Neural cell (in vitro differentiated cells): ENCODE data around the gene OAT. TPM values are rescaled to one million over a fixed set of nuclear protein-coding genes. Genes with fewer than 3 reads are reported as not detected.

Experiments used
- H2AFZ ChIP-seq: fragments of 200-600, 300-800 bp; sonication (generic), shearing (Covaris generic); 2 replicates; pipeline ENCODE4 v1.6.0; 2014; ENCODE audit warnings: low read depth, mild to moderate bottlenecking, antibody characterized with exemption, low read length, moderate library complexity
- H3F3A ChIP-seq: fragments of 200-600 bp; shearing (Covaris generic); 2 replicates; pipeline ENCODE4 v1.6.1; 2016; ENCODE audit warnings: mild to moderate bottlenecking, moderate library complexity, mixed read lengths, antibody characterized with exemption, low read length; ENCODE audit not compliant: insufficient read depth, poor library complexity, severe bottlenecking
- H3K27ac ChIP-seq: fragments of 200-600, 300-800 bp; sonication (generic), shearing (Covaris generic); 2 replicates; pipeline ENCODE4 v1.5.1; 2014; ENCODE audit warnings: mild to moderate bottlenecking, low read length, moderate library complexity
- H3K27me3 ChIP-seq: fragments of 300-800, 200-600 bp; sonication (generic), shearing (Covaris generic); 2 replicates; pipeline ENCODE4 v1.6.0; 2014; ENCODE audit warnings: mild to moderate bottlenecking, low read depth, low read length, moderate library complexity; ENCODE audit not compliant: insufficient read depth
- H3K36me3 ChIP-seq: fragments of 300-800, 200-600 bp; sonication (generic), shearing (Covaris generic); 2 replicates; pipeline ENCODE4 v1.5.1; 2014; ENCODE audit warnings: mild to moderate bottlenecking, antibody characterized with exemption, low read length, moderate library complexity; ENCODE audit not compliant: insufficient read depth
- H3K4me2 ChIP-seq: fragments of 300-800, 200-600 bp; sonication (generic), shearing (Covaris generic); 2 replicates; pipeline ENCODE4 v1.6.0; 2014; ENCODE audit warnings: mild to moderate bottlenecking, low read length
- H3K4me3 ChIP-seq: fragments of 300-800, 200-600 bp; sonication (generic), shearing (Covaris generic); 2 replicates; pipeline ENCODE4 v1.5.1; 2014; ENCODE audit warnings: mild to moderate bottlenecking, low read length, moderate library complexity
- H3K79me2 ChIP-seq: fragments of 200-600 bp; shearing (Covaris generic); replicated peaks from 2 replicates; pipeline ENCODE4 v1.6.0; 2014; ENCODE audit warnings: mild to moderate bottlenecking, low read length, moderate library complexity; ENCODE audit not compliant: insufficient read depth
- H3K9ac ChIP-seq: fragments of 300-800, 200-600 bp; sonication (generic), shearing (Covaris generic); 2 replicates; pipeline ENCODE4 v1.6.1; 2016; ENCODE audit warnings: mild to moderate bottlenecking, low read length, mixed read lengths
- H3K9me2 ChIP-seq: fragments of 200-600 bp; shearing (Covaris generic); 2 replicates; pipeline ENCODE4 v1.6.1; 2016; ENCODE audit warnings: mild to moderate bottlenecking, low read length, mixed read lengths; ENCODE audit not compliant: insufficient read depth
- H3K9me3 ChIP-seq: fragments of 200-600, 300-800 bp; sonication (generic), shearing (Covaris generic); 2 replicates; pipeline ENCODE4 v1.6.1; 2016; ENCODE audit warnings: mild to moderate bottlenecking, mixed run types, low read length, moderate library complexity, mixed read lengths
- H4K20me1 ChIP-seq: fragments of 200-600 bp; shearing (Covaris generic); 2 replicates; pipeline ENCODE4 v1.6.1; 2016; ENCODE audit warnings: mild to moderate bottlenecking, mixed run types; ENCODE audit not compliant: insufficient read depth
- EP300 ChIP-seq: fragments of 450-650 bp; conservative IDR thresholded peaks from 2 replicates; pipeline ENCODE4 v1.6.1; 2014; ENCODE audit warnings: antibody characterized with exemption, mild to moderate bottlenecking, moderate library complexity; ENCODE audit not compliant: poor library complexity, severe bottlenecking
- EZH2 ChIP-seq: fragments of 200-600, 300-800 bp; shearing (Covaris generic), sonication (generic); IDR thresholded peaks from 2 replicates; pipeline ENCODE4 v1.6.1; 2014; ENCODE audit warnings: antibody characterized with exemption, low read length, borderline replicate concordance, mild to moderate bottlenecking; ENCODE audit not compliant: insufficient read depth, poor library complexity, severe bottlenecking
- MXI1 ChIP-seq: fragments of 450-650 bp; conservative IDR thresholded peaks from 2 replicates; pipeline ENCODE4 v1.6.1; 2014; ENCODE audit warnings: antibody characterized with exemption, mild to moderate bottlenecking; ENCODE audit not compliant: poor library complexity, severe bottlenecking
- POLR2AphosphoS5 ChIP-seq: IDR thresholded peaks from 2 replicates; pipeline ENCODE4 v1.6.1; 2012
- RAD21 ChIP-seq: fragments of 450-650 bp; conservative IDR thresholded peaks from 2 replicates; pipeline ENCODE4 v1.6.1; 2014; ENCODE audit warnings: antibody characterized with exemption, mild to moderate bottlenecking, moderate library complexity
- SMC3 ChIP-seq: fragments of 450-650 bp; conservative IDR thresholded peaks from 2 replicates; pipeline ENCODE4 v1.6.1; 2014; ENCODE audit warnings: antibody characterized with exemption, mild to moderate bottlenecking, moderate library complexity; ENCODE audit not compliant: poor library complexity
- TAF1 ChIP-seq: IDR thresholded peaks from 2 replicates; pipeline ENCODE4 v1.6.1; 2012; ENCODE audit warnings: low read depth
- polyA plus RNA-seq: library from polyadenylated mRNA; depleted of rRNA; stranded (reverse); fragments of >200 nt; gene quantifications from 2 replicates; pipeline ENCODE4 v1.2.3, GENCODE V29; 2014
- TF ChIP-seq, protein P1 (sequence below): fragments of 450-650 bp; IDR thresholded peaks from 2 replicates; pipeline ENCODE4 v1.5.1; 2014; ENCODE audit warnings: antibody characterized with exemption, mild to moderate bottlenecking, moderate library complexity; ENCODE audit not compliant: poor library complexity, severe bottlenecking
- TF ChIP-seq, protein P2 (sequence below): IDR thresholded peaks from 2 replicates; pipeline ENCODE4 v1.6.1; 2012; ENCODE audit warnings: borderline replicate concordance

Gene OAT
- polyA plus RNA-seq, 1 donor from 2014 or later = 132 TPM

DNA sequence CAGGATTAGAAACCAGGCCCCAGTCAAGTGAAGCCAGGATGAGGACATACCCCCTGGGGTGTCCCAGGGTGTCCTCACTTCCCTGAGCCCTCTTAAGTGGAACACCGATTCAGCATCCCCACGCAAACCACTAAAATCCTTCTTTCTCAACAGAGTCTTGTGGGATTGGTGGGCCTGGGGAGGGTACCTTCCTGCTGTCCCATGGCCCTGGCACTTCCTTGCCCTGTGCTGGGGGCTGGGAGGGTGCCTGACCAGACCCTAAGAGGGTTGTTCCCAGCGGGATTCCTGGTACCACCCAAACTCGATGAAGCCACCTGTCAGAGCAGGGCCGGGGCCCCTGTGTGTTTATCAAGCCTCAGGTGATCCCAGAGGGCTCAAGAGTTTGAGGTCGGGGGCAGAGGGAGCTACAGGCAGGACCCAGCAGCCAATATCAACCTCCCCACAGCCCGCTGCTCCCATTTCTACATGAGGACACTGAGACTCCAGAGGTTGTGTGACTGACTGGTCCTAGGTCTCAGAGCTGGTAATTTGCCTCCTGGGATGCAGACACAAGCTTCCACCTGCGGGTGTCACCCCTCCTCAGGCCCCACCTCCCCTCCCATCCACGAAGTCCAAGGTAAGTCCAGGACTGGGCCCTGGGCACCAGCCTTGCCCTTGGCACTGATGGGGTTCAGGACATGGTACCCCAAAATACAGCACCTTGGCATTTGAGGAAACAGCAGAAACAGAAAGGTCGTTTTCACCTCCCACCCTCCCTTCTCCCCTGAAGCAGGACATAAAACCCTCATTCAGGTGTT, 31.4 kb downstream of the OAT start:
- no peak overlapping the region for H2AFZ ChIP-seq
- no peaks in the 10 kb centered on the region for H3K27me3 ChIP-seq
- no peaks in the 10 kb centered on the region for H3K9me3 ChIP-seq
- no peaks in the 10 kb centered on the region for H3F3A ChIP-seq
- no peak overlapping the region for H3K27ac ChIP-seq
- H3K36me3 ChIP-seq = no peaks in the 10 kb centered on the region
- H3K79me2 ChIP-seq = no peaks in the 10 kb centered on the region
- TF ChIP-seq SMC3 (no peak), EZH2 (no peak), POLR2AphosphoS5 (no peak), TAF1 (no peak), MXI1 (no peak), EP300 (no peak), RAD21 (no peak)
- TF ChIP-seq, protein P1, sequence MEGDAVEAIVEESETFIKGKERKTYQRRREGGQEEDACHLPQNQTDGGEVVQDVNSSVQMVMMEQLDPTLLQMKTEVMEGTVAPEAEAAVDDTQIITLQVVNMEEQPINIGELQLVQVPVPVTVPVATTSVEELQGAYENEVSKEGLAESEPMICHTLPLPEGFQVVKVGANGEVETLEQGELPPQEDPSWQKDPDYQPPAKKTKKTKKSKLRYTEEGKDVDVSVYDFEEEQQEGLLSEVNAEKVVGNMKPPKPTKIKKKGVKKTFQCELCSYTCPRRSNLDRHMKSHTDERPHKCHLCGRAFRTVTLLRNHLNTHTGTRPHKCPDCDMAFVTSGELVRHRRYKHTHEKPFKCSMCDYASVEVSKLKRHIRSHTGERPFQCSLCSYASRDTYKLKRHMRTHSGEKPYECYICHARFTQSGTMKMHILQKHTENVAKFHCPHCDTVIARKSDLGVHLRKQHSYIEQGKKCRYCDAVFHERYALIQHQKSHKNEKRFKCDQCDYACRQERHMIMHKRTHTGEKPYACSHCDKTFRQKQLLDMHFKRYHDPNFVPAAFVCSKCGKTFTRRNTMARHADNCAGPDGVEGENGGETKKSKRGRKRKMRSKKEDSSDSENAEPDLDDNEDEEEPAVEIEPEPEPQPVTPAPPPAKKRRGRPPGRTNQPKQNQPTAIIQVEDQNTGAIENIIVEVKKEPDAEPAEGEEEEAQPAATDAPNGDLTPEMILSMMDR = no peak
- TF ChIP-seq, protein P2, sequence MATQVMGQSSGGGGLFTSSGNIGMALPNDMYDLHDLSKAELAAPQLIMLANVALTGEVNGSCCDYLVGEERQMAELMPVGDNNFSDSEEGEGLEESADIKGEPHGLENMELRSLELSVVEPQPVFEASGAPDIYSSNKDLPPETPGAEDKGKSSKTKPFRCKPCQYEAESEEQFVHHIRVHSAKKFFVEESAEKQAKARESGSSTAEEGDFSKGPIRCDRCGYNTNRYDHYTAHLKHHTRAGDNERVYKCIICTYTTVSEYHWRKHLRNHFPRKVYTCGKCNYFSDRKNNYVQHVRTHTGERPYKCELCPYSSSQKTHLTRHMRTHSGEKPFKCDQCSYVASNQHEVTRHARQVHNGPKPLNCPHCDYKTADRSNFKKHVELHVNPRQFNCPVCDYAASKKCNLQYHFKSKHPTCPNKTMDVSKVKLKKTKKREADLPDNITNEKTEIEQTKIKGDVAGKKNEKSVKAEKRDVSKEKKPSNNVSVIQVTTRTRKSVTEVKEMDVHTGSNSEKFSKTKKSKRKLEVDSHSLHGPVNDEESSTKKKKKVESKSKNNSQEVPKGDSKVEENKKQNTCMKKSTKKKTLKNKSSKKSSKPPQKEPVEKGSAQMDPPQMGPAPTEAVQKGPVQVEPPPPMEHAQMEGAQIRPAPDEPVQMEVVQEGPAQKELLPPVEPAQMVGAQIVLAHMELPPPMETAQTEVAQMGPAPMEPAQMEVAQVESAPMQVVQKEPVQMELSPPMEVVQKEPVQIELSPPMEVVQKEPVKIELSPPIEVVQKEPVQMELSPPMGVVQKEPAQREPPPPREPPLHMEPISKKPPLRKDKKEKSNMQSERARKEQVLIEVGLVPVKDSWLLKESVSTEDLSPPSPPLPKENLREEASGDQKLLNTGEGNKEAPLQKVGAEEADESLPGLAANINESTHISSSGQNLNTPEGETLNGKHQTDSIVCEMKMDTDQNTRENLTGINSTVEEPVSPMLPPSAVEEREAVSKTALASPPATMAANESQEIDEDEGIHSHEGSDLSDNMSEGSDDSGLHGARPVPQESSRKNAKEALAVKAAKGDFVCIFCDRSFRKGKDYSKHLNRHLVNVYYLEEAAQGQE = no peak
- H3K4me2 ChIP-seq = no peak overlapping the region
- H3K9ac ChIP-seq = no peak overlapping the region
- H4K20me1 ChIP-seq = no peaks in the 10 kb centered on the region
- no peak overlapping the region for H3K4me3 ChIP-seq
- H3K9me2 ChIP-seq = no peaks in the 10 kb centered on the region

DNA sequence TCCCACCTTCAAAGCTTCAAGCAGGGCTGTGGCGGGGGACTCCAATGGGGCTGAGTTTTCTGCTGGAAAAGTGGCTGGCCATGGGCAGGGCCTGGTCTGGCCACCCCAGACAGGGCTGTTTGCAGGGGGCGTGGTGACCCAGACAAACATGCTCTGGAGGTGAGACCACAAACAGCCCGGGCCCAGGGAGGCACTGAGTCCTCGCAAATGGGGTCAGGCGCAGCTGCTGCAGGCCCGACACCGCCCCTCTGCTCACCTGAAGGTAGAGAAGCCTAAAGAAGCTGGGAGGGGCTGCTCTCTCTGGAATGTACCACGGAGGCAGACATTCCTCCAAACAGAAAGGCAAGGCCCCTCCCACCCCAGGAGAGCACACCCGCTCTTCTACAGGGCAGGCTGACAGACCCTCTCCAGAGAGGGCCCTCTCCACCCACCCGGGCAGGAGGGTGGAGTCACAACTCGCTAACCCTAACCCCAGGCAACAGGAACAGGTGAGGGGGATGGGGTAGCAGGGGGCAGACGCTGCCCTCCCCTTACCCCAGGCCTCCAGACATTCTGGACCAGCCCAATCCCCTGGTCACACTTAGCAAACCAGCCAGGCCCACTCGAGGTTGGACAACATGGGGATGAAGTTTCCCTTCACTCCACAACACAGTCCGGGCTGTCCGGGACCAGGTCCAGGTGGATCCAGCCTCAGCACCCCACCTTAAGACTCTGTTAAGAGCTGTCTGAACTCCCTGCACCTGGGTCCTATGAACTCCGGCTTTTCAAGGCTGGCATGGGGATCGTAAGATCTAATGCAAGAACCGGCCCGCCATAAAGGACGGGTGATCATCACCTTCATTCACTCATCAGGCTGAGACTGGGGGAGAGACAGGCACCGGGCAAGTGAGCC, 32.3 kb downstream of the OAT start:
- Histone ChIP-seq H4K20me1 (no peaks in the 10 kb centered on the region), H3K9me2 (no peaks in the 10 kb centered on the region), H3K4me3 (no peak overlapping the region), H3K4me2 (no peak overlapping the region), H3K36me3 (no peaks in the 10 kb centered on the region), H3K27ac (no peak overlapping the region), H3K9ac (no peak overlapping the region), H3K27me3 (no peaks in the 10 kb centered on the region), H3K9me3 (no peaks in the 10 kb centered on the region), H3F3A (no peaks in the 10 kb centered on the region), H3K79me2 (no peaks in the 10 kb centered on the region), H2AFZ (no peak overlapping the region)
- no peak for TF ChIP-seq RAD21
- TF ChIP-seq, protein P1 = no peak
